ENCODE data around the gene OCIAD2.
"Not testable (repeated sequence)": the region's sequence is repeated elsewhere in the genome, so short reads cannot be mapped to it uniquely, and the experiment has no call there.

The OCIAD2 gene

DNA sequence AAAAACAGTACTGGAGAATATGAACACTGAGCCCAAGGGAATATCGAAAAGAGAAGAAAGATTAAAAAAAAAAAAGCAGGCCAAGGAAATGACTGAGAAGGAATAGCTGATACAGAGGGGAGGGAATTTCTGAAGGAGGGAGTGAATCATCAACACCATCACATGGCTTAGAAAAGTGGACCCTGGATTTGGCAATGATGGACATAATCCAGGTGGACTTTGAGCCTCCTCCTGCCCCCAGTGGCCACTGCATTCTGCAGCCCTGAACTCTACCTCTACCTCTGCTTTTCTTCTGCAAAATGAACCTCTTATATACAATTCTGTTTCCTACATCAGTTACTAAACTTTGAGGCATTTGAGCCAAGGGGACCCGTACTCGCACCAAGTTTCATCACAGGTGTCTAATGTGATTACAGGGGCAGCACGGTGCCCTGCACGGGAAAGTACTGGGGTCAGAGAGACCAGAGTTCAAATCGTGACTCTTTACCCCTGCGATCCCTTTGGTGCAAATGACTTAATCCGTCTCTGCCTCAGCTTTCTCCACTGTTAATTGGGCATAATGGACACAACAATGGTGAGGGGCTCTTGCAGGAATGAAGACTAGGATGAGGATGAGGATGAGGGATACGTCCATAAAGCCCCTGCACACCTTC lies 1.1 kb downstream of the OCIAD2 start:
- no peak for DNase-seq

GRCh38 chr4:48904541-48905142 lies 1.9 kb downstream of the OCIAD2 start:
- DNase-seq = no peak

DNA sequence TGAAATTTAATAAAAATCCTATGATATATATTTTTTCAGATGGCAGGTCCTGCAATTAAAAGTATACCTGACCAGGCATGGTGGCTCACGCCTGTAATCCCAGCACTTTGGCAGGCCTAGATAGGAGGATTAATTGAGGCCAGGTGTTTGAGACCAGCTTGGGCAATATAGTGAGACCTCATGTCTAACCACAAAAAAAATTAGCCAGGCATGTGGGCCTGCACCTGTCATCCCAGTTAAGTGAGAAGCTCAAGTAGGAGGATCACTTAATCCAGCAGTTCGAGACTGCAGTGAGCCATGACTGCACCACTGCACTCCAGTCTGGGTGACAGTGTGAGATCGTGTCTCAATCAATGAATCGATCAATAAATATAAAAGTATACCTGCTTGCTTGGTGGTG lies 2.5 kb downstream of the OCIAD2 start:
- no peak for DNase-seq

DNA sequence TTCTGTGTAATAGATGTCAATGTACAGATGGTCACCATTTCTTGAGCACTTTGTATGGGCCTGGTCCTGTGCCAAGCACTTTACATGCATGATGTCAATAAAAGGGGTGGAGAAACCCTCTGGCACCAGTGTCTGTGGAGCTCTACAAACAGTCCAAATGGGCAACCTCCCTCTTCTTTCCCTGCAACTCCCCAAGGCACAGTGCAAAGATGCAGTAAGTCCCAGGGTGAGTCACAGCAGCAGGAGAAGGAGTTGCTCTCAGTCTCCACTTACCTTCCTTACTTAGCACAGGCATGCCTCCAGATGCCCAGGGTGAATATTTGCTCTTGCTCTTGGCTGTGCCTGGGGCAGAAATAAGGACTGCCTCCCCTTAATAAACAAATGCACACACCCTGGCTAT lies 4.3 kb downstream of the OCIAD2 start:
- no peak for DNase-seq

- no peak for DNase-seq
Observed at GRCh38 chr4:48901196-48901595, 5.4 kb downstream of the OCIAD2 start.

DNA sequence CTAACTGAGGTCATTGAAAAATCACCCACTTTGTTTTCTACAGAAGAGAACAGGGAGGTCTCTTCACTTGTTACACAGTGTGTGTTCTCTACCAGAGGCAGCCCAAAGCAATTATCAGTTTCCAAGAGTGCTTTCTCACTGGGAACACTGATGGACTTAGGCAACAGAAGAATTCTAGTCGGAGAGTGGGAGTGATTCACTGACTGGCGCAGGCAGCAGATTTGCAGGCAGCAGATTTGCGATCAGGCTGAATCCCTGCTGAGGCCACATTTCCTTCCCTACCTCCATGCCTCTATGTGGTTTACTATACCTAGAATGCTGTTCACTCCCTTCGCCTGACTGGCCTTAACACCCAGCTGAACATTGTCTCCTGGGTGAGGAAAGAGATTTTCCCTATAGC lies 6.6 kb downstream of the OCIAD2 start:
- DNase-seq = no peak

GRCh38 chr4:48899432-48899749 lies 7.2 kb downstream of the OCIAD2 start:
- DNase-seq = no peak

- DNase-seq = peak; percentile 55
Observed at GRCh38 chr4:48898733-48899431, 7.7 kb downstream of the OCIAD2 start.

- DNase-seq = no peak
Observed at GRCh38 chr4:48896845-48897244, 9.7 kb downstream of the OCIAD2 start.

DNA sequence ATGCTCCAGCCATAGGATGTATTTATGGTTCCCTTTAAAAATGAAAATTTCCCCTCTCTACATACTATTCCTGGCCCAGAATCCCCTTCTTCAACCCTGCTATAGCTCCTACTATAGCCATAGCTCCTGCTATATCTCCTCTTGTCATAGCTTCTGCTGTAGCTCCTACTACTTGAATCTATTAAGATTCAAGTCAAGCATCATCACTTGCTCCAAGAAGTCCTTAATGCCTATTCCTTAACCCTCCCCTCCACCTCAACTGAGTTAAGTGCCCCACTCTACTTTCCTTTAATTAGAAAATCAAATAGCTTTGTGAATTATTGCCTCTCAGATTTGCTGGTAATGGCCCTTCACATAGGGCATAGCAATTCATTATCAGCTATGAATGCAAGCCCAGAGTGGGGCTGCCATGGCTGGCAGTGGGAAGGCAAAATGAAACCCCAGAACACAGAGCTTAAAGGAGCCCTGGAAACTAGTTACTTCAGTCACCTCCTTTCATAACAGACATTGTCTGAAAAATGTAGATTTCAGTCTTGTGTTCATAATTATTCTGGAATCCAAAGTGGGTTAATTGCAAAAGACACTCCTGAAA lies 15.4 kb downstream of the OCIAD2 start:
- DNase-seq = no peak

DNA sequence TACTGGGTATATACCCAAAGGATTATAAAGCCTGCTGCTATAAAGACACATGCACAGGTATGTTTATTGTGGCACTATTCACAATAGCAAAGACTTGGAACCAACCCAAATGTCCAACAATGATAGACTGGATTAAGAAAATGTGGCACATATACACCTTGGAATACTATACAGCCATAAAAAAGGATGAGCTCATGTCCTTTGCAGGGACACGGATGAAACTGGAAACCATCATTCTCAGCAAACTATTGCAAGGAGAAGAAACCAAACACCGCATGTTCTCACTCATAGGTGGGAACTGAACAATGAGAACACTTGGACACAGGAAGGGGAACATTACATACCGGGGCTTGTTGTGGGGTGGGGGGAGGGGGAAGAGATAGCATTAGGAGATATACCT lies 16.8 kb downstream of the OCIAD2 start:
- not testable (repeated sequence) for DNase-seq

GRCh38 chr4:48881646-48882045 lies 24.9 kb downstream of the OCIAD2 start:
- not testable (repeated sequence) for DNase-seq

DNA sequence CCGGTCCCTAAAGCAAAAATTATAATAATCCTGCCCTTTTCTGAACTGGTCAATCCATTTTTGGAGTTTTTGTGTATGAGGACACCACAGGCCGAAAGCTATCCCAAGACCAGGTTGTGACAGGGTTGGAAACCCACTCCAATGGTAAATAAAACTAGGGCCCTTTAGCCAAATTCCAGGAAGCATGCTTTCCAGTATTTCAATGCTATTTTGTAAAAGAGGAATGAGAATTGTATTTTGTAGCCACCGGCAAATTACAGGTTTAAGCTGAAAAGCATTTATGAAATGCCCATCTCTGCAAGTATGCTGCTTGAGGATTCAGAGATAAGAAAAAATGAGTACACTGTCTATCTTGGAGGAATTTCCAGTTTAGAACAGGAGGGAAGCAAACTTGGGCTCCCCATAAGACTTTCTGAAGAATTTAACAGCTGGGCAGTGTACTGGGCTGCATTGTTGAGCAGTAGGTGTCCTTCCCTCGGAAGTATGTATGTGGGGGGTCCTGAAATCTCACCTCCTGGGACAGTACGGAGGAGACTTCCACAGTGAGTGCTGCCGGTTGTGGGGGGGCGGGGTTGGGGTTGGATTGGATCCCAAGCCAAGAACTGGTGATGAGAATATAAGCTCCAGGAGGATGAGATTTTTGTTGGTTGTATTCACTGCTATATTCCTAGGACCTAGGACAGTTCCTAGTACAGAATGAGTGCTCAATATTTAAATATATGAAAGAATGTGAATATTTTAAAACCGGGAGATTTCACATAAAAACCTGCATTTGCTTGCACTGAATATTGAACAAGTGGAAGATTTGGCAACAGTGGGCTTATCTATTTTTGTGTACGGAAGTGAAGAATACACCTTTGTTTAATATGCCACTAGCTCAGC lies 26.8 kb downstream of the OCIAD2 start:
- DNase-seq = no peak

GRCh38 chr4:48877827-48878535 lies 28.6 kb downstream of the OCIAD2 start:
- DNase-seq = no peak

GRCh38 chr4:48864696-48865095 lies 41.9 kb downstream of the OCIAD2 start:
- not testable (repeated sequence) for DNase-seq

GRCh38 chr4:48863728-48864127 lies 42.8 kb downstream of the OCIAD2 start:
- no peak for DNase-seq

DNA sequence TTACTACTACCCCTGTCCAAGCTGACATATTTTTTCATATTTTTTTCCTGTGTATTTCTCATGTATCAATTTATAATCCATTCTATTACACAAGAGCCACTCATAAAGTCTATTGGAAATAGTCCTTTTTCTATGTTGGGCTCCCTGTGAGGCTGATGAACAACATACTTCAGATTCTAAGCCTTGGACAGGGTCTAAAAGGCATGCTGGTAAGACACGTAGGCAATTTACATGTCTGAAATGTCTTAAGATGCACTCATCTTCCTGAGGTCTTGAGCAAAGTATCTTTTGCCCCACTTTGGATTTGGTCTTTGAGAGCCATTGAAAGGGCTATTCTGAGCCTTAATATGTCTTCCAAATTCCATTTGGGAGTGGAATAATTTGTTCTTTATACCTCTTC lies 43.9 kb downstream of the OCIAD2 start:
- DNase-seq = no peak

DNA sequence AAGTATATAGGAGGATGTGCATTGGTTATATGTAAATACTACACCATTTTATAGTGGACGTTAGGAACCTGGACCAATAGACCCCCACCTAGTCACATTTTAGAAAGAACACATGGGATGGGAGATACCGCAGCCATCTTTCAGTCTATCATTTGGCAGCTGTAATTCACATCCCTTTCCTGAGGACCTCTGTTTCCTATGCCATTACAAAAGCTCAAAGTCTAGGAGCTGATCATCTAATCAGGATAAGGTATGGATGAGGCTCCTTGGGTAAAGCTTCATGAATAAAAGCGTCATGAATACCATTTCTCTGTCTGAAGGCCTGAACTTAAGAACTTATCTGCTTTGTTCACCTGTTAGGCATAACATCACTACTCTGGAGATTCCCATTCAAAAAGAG lies 44.5 kb downstream of the OCIAD2 start:
- DNase-seq = no peak

DNA sequence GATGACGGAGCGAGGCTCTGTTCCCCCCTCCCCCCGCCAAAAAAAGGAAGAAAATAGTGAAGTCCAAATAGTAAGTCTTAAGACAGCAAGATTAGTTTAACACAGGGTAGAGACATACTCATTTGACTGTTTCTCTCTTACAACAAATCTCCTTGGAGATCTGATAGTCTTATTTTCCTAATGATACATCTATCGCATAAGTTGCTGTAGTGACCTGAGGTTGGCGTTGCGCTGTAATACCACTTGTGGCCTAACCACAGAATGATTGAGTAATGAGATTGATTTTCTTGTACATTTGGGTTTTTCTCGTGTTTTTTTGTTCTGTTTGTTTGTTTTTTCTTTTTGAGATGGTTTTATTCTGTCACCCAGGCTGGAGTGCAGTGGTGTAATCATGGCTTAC lies 48.4 kb downstream of the OCIAD2 start:
- DNase-seq = peak; percentile 11

GRCh38 chr4:48854982-48855381 lies 51.6 kb downstream of the OCIAD2 start:
- DNase-seq = no peak

GRCh38 chr4:48854395-48854683 lies 52.2 kb downstream of the OCIAD2 start:
- no peak for DNase-seq

DNA sequence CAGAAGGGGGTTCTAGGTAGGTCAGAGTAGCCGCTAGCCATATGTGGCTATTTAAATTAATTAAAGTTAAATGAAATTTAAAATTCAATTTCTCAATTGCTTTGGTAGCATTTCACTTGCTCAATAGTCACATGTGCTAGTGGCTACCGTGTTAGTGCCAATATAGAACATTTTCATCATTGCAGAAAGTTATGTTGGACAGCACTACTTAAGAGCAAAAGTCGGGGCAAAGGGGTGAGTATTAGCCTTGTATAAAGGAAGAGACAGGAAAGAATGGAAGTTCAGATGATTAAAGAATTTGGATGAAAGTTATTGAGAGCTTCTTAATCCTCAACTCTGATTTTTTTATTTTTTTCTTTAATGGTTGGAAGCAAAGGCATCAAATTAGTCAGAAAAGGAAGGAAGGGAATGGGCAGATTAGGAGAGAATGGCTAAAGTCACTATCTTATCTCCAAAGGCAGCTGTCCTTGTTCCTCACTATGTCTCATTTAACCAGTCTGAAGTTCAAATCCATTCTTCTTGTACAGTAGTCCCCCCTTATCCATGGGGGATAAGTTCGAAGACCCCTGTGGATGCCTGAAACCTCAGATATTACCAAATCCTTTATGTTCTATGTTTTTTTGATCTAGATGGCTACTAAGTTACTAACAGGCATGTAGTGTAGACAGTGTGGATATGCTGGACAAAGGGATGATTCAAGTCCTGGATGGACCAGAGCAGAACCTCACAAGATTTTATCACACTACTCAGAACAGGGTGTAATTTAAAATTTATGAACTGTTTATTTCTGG lies 52.8 kb downstream of the OCIAD2 start:
- DNase-seq = no peak

All from inflammatory macrophage treated with lipopolysaccharide for 4 hours (primary cell).